A673 (cell line): Measurements from ENCODE around the gene PRG3.

ENCODE experiments used
- EZH2 ChIP-seq: fragments of 200-600 bp; sonication (generic); IDR thresholded peaks from 2 replicates; pipeline ENCODE4 v1.6.1; 2017; ENCODE audit warnings: borderline replicate concordance, low read depth, mild to moderate bottlenecking, mixed read lengths, antibody characterized with exemption, low read length; ENCODE audit not compliant: poor library complexity, severe bottlenecking
- TF ChIP-seq, protein P1 (sequence below): fragments of 300-800, 200-600 bp; sonication (generic); conservative IDR thresholded peaks from 2 replicates; pipeline ENCODE4 v1.5.1; 2017; ENCODE audit warnings: low read depth, mild to moderate bottlenecking, antibody characterized with exemption, low read length, moderate library complexity, mixed read lengths

DNA sequence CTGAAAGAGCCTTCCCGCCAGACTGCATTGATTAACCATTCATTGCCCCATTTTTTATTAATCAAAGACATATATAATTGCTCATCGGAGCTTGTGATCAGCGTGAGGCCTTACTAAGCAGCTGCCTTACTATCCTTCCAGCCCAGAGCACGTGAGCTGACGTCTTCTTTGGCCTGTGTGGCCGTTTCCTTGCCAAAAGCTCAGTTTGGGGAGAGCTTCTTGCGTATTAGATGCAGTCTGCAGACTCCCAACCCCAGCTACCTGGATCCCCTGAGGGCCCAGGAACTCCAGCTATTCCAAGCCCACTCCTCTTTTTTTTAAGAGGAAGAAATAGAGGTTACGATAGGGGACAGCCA lies 46.8 kb upstream of the PRG3 start:
- TF ChIP-seq, protein P1, sequence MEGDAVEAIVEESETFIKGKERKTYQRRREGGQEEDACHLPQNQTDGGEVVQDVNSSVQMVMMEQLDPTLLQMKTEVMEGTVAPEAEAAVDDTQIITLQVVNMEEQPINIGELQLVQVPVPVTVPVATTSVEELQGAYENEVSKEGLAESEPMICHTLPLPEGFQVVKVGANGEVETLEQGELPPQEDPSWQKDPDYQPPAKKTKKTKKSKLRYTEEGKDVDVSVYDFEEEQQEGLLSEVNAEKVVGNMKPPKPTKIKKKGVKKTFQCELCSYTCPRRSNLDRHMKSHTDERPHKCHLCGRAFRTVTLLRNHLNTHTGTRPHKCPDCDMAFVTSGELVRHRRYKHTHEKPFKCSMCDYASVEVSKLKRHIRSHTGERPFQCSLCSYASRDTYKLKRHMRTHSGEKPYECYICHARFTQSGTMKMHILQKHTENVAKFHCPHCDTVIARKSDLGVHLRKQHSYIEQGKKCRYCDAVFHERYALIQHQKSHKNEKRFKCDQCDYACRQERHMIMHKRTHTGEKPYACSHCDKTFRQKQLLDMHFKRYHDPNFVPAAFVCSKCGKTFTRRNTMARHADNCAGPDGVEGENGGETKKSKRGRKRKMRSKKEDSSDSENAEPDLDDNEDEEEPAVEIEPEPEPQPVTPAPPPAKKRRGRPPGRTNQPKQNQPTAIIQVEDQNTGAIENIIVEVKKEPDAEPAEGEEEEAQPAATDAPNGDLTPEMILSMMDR = no peak
- TF ChIP-seq EZH2 = no peak
